HT-29 (cell line): ENCODE results near the gene PRKAB2. TPM values are rescaled to one million over a fixed set of nuclear protein-coding genes. Genes with fewer than 3 reads are reported as not detected.
"Not testable (repeated sequence)": the region's sequence is repeated elsewhere in the genome, so short reads cannot be mapped to it uniquely, and the experiment has no call there.

ENCODE experiments used
- DNase-seq: peaks from one replicate; pipeline ENCODE4 v3.0.0-alpha.2; 2015; ENCODE audit warnings: low spot score
- total RNA-seq: library from RNA; depleted of rRNA; stranded (reverse); fragments of >200 nt; shearing (Covaris generic); gene quantifications from 2 replicates; pipeline ENCODE4 v1.2.3, GENCODE V29; 2014; rRNA removed

The PRKAB2 gene, protein sequence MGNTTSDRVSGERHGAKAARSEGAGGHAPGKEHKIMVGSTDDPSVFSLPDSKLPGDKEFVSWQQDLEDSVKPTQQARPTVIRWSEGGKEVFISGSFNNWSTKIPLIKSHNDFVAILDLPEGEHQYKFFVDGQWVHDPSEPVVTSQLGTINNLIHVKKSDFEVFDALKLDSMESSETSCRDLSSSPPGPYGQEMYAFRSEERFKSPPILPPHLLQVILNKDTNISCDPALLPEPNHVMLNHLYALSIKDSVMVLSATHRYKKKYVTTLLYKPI
- total RNA-seq, result 3.5 and 6.1 TPM in 2 replicates

DNA sequence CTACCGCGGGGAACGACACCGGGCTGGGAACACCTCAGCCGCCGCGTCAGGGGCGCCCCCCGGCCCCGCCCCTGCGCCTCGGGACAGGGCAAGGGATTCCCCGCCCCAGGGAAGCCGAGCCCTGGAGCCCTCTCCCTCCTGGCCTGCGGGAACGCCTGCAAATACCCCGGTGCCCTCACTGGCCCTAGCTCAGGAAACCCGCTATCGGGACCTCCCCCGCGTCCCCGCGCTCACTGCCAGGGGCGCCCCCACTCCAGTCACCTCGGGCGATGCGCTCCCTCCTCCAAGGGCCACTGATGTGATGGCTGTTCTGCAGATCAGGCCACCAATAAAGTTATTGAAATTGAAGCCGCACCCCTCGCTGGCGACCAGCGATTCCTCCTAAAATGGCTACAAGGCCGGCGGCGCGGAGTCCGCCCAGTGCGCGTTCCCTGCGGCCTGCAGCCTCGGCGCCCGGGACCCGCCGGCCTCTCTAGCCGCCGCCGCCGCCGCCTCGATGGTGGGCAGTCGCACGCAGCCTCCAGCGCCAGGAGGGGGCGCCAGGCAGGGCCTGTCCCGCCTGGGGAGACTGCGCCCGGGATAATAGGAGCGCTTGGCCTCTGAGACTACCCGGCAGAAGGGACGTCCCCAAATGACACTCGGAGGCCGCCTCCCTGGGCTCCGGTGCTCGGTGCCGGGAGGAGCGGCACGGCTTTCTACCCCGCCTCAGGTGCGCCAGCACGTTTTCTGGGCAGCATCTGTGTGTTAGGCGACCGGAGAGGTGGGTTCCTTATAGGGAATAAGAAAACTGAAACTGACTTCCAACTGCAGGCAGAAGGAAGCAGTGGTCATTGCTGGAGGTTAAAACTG, at the start of gene PRKAB2:
Gene PRKAB2, minus strand, starts transcription at position 303 of the 849 bp plus-strand sequence. CDS start 326 bp downstream, outside the sequence.
- DNase-seq, result peak; percentile 95

DNA sequence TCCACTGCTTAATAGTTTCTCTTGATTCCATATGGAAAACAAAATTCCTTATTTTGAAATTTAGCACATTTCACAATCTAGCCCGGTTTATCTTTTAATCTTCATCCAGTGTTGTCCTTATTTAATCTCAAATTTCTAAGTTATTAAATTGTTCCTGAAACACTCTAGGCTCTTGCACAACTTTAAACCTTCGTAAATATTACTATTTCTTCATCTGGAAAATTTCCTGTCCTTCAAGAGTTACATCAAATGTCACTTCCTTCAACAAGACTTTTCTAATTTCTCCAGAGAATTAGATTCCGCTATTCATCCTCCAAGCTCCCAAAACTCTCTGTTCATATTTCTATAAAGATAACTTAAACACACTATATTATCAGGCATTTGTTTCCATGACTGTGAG, 46.3 kb upstream of the PRKAB2 start:
- no peak for DNase-seq

DNA sequence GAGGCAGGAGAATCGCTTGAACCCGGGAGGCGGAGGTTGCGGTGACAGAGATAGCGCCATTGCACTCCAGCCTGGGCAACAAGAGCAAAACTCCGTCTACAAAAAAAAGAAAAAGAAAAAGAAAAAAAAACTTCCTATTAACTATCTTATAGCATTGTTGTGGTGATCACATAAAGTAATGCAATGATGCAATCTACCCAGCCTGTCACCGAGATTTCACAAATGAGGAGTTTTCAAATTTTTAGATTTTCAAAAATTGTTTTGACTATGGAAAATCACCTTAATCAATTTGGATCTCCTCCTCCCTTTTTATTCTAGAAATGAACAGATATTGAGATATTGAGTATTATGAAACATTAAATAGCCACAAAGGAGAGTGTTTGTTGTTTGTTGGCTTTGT, 44.9 kb upstream of the PRKAB2 start:
- no peak for DNase-seq

DNA sequence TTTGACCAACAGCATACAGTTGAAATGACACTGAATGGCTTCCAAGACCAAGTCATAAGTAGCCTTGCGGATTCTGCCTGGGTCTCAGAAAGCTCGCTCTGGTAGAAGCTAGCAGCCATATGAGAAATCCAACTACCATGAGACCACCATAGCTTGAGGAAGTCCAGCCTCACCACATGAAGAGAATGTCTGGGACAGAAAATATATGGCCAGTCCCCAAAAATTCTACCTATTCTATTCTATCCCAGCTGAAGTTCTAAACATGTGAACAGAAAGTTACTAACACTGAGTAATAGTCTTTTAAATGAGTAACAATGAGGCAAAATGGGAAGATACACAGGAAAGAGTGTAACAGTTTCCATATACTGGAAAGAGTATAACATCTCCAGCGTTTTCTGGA, 43.9 kb upstream of the PRKAB2 start:
- no peak for DNase-seq

DNA sequence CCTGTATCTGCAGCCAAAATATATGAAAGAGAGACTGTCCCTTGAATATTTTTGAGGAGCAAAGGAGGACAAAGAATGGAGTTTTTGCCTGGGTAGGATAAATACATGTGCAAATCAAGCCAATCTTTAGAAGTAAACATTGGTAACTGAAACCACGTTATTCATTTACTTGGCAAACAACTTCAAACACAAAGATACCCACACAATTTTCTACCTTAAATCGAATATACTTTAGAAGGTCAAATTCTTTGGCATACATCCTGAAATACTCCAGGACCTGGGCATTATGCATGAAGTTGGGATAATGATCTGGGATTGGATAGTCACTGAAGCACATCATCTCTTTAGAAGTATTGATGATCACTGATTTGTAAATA, 43.3 kb upstream of the PRKAB2 start:
- no peak for DNase-seq

DNA sequence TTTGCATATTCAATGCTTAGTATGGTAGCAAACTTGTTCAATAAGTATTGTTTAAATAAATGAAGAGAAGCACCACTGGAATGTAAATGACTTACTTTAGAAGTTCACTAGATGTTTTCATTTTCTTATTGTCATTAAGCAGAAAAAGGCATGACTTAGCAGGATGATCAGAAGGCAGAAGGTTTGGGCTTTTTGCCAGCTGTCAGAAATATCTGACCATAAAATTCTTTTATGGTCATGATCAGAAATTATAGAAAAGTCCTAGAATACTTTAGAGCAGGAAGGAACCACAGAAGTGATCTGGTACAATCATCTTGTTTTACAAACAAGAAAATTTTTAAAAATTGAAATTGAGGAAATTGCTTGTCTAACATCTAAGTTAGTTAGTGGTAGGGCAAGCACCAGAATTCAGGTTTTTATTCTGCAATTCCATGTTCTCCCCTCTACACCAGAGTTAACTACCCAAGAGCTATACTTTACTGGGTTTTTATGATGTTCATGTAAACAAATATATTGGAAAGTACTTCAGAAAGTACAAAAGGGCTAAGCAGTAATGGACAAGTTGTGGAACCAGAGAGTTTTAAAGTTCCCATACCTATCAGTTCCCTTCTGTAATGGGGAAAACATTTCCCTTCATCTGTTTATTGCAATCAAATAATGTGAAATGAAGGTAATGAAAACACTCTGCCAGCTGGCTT, 42.7 kb upstream of the PRKAB2 start:
- DNase-seq, result peak; percentile 11

DNA sequence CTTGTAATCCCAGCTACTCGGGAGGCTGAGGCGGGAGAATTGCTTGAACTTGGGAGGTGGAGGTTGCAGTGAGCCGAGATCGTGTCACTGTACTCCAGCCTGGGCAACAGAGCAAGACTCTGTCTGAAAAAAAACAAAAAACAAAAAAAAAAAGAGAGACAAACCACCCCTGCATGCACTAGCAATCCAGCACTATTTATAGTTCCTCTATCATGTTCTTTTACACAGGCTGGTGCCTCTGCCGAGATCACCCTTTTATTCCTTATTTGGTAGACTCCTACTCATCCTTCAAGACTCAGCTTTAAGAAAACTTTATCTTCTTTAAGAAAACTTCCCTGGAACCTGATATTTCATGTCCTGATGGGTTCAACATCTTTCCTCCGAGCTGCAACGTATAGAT, 42.1 kb upstream of the PRKAB2 start:
- DNase-seq, result no peak

DNA sequence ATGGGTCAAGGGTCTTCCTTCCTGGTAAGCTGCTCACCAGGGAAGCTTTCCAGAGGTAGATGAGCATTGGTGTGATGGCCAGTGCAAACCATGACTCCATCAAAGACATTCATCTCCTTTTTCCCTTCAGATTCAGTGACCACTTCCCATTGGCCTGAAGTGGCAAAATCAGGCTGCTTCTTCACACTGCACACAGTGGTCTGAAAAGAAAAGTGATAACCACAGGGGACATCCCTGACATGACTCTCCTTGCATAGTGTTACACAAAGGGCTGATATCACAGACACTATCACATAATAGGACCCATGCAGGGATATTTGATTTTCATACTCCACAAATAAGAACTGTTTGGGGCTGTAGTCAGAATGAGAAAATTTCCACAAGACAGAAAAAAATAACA, 41.0 kb upstream of the PRKAB2 start:
- DNase-seq, result no peak

DNA sequence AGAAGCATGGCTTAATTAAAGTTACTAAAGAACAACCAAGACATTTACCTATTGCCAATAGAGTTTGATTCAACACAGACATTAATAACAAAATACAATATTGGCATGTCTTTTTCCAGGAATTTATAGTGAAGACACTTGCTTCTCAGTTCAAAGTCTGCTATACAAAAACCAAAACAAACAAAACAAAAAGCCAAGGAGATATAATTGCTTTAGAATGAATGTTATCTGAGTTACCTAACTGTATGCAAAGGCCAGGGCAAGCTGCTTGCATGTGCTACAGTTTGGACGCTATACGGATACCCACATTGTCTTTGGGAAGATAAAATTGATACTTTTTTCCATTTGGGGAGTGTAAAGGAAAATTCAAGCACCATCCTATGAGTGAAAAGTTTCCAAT, 39.3 kb upstream of the PRKAB2 start:
- DNase-seq, result no peak

DNA sequence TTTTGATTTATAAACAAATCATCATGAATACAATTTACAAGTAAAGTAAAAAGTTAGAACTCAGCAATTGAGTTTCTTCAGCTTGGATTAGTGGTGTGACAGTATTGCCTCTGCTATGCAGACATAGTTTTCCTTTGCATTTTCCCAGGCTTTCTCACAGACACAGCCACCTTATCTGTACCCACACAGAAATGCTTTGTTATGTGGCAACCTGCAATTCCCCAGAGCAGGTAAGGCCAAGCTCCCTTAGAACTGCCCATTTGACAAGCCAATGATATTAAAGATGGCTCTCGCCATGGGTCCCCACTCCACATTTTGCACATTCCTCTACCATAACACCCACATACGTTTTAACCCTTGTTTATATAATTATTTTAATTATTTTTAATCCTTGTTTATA, 38.7 kb upstream of the PRKAB2 start:
- DNase-seq, result no peak

DNA sequence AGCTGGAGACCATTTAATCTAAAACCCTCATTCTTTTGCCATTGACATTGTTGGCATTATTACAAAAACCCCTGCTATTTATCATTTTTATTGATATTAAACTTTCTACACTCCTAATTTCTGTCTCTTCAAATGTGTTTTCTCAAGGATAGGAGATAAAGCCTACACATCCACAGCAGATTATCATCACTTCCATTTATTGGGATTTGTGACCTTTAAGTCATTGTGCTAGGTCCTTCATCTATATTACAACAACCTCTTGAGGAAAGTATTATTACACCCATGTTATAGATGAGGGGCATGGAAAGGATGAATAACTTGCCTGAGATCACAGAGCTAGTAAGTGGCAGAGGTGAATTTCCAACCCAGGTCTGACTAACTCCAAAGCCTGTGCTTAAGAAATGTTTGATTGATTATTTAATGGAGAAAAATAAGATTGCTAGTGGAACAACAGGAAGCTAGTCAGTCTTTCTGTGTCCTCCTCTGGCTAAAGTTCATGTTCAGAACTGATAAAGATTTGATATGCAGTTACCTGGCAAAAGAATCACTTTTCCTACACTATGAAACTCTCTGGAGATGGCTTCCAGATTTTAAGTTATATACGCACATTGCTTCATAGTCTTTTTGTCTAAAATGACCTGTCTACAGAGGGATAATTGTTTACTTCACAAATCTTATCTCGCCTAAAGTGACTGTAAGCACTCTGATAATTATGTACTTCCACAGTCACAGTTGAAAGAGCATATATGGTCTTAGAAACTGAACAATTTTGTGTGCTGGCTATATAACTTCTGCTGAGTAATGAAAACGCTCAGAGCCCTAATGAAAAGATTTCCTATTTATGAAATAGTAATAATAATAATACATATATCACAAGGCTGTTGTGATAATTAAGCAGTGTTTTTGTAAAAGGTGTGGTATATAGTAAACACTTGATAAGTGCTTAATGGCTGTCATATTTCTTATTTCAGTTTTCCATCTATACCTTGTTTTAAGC, 37.9 kb upstream of the PRKAB2 start:
- DNase-seq, result no peak

DNA sequence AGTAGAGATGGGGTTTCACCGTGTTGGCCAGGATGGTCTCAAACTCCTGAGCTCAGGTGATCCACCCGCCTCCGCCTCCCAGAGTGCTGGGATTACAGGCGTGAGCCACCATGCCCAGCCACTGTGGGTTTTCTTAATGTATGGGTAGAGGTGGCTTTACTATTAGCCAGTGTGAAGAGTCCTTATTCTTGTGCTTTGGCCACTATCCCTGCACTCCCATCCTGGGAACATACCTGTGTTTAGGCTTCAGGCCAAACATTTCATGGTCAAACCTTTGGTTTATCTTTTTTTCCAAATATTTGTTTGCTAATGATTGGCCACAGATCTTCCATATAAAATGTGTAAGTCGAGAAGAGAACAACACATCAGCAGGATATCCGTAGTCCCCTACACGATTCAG, 36.3 kb upstream of the PRKAB2 start:
- no peak for DNase-seq

DNA sequence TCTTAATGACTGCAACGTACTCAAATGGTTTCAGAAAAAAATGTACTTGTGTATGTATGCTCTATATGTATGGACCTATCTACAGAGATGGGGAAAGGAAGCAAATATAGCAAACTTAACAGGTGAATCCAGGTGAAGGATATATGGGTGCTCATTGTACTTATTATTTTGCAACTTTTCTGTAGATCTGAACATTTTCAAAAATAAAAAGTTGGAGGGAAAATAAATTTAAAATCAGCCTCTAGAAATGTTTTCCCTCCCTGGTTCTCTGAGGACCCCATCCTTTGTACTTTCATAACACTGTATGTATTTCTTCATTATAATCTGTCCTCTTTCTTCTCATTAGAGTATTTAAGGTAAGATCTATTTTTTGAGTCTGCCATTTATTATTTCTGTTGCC, 34.9 kb upstream of the PRKAB2 start:
- no peak for DNase-seq

DNA sequence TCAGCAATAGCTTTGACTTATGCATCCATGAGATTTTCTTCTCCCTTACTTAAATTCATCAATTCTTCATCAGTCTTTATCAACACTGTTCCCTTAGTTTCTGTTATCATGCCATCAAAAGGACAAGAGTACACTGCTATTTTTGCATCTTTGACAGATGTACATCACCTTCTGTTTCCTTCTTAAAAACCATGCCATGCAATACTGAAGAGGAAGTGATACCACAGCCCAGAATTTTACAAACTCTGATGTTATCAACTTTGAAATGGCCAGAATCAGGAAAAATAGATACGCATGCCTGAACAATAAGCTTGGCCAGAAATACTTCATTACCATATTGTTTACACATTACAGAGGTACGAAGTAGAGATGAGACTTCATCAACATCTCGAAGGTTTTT, 31.8 kb upstream of the PRKAB2 start:
- DNase-seq, result no peak

DNA sequence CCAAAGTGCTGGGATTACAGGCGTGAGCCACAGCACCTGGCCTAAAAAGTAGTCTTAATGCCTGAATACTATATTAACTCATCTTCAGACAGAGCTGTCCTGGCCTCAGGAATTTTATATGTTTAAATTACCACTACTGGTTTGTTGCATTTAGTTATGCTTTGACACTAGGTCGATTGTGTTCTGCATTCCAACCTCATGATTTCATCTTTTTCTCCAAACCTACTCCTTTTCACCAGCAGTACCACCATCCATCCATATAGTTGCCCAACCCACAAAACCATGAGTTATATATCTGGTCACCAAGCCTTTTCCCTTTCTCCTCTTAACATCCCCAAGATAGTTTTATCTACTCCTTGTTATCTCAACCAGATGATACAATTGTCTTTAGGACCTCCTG, 30.3 kb upstream of the PRKAB2 start:
- no peak for DNase-seq

DNA sequence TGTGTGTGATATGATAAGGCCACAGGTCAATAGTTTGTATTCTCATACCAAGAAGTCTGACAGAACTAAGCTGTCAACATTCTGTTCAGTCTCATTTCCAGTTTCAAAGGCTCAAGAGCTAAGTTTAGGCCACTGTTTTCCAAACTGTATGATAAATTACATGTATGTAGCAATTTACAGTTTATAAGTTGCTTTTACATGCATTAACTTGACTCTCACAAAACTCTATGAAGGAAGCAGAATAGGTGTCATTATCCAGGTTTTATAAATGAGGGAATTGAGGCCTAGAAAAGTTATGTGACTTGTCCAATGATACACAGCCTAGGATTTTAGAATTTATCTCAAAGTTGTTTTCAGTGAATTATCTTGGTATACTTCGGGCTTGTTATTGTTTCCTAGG, 29.5 kb upstream of the PRKAB2 start:
- DNase-seq, result no peak

DNA sequence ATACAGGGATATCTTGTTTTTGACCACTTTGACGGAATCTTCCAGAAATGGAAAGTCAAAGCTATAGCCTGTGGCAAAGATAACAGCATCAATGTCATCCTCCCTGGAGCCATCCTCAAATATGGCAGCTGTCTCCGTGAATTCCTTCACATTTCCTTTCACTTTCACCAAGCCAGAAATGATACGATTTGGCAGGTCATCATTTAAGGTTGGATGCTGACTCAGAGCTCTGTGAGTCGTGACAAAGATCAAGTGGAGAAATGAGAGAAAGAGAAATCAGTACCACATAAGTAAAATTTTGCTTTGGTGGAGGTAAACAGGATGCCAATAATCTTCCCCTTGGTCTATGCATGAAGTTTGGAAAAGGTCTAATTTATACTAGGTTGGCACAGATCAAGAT, 29.0 kb upstream of the PRKAB2 start:
- DNase-seq, result no peak

DNA sequence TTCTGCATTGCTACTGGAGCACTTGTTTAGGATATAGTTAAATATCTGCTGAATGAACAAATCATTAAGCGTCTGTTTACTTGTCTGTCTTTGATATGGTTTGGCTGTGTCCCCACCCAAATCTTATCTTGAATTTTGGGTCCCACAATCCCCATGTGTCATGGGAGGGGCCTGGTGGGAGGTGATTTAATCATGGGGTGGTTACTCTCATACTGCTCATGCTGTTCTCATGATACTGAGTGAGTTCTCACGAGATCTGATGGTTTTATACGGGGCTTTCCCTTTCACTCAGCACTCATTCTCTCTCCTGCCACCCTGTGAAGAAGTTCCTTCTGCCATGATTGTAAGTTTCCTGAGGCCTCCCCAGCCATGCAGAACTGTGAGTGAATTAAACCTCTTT, 25.1 kb upstream of the PRKAB2 start:
- not testable (repeated sequence) for DNase-seq

DNA sequence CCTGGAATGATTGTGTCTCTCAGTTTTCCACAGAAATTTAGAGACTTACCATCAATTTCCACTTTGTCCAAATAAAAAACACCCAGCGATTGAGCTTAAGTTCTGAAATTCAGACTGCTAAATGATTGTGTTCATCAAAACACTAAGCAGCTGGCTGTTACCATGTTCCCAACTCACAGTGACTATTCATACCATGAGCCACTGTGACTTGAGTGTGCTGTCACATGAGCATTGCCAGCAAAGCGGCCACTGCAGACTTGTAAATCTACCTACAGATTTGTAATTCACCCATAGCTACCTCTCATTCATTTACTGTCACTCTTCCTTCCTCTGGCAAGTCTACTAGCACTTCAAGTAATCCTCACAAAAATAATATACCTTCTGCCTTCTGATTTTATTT, 17.2 kb upstream of the PRKAB2 start:
- DNase-seq, result no peak

DNA sequence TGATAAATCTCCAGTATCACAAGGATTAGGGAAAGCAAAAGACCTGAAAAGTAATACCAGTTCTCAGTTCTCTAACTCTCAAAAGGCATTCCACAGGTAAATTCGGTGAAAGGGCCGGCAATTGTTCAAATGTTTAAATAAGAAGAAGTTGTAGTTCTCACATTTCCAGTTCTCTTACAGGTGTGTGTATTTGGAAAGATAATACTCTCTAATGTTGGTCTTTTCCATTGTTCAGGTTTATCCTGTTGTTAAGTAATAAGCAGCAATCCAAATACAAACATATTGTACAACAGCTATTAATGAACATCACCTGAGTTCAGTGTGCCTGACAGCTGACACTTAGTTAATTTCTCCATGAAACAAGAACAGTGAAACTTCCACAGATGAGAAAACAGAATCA, 13.2 kb upstream of the PRKAB2 start:
- DNase-seq, result no peak

DNA sequence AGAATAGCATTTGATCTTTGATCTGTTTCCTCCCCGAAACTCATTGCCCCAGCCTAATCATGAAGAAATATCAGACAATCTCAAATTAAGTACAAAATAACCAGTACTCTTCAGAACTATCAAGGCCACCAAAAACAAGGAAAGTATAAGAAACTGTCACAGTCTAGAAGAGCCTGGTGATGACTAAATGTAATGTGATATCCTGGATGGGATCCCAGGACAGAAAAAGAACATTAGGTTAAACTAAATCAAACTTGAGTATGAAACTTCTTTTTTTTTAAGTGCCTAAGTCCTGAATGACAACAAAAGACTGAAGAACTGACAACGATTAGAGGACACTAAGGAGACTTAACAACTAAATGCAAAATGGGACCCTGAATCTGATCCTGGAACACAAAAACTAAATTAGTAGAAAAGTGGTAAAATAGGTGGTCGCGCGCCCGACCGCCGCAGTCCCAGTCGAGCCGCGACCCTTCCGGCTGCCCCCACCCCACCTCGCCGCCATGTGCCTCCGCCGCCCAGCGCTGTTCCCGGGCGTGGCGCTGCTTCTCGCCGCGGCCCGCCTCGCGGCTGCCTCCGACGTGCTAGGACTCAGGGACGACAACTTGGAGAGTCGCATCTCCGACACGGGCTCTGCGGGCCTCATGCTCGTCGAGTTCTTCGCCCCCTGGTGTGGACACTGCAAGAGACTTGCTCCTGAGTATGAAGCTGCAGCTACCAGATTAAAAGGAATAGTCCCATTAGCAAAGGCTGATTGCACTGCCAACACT, 5.5 kb upstream of the PRKAB2 start:
- no peak for DNase-seq
